IPS DF 19.7 (cell line): Measurements from ENCODE around the gene MYL5.
"Not testable (repeated sequence)": the region's sequence is repeated elsewhere in the genome, so short reads cannot be mapped to it uniquely, and the experiment has no call there.

ENCODE experiments used
- DNase-seq: peaks from one replicate; pipeline ENCODE4 v3.0.0-alpha.2; 2013; ENCODE audit warnings: low read depth, low spot score

MYL5 gene

DNA sequence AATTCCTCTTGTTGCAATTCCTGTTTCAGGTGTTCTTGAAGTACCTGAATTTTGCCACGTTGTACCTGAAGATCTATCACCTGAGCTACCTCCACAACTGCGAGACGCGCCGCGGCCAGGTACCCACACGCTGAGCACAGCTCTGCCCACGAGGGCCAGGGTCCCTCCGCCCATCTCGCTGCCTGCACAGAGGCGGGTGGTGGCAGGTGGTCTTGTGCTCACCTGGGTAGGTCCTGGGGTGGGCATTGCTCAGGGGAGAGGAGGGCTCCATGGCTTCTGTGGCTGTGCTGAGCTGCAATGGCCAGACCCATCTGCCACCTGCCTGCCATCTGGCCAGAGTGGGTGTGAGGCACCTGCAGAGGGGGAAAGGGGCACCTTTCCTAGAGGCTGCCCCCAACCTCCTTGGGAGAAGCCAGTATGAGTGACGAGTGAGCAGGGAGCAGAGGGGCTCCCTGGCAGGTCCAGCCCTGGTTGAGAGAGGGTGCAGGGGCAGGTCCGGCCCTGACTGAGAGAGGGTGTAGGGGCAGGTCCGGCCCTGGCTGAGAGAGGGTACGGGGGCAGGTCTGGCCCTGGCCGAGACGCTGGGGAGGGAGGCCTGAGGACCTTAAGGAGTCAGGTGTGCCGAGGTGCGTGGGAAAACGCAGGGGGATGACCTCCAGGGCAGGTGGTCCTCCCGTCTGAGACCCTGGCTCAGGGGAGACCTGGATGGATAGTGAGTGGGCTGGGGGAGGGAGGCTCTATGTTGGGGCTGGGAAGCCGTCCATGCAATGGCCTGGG, 38.3 kb upstream of the MYL5 start:
- DNase-seq = no peak

DNA sequence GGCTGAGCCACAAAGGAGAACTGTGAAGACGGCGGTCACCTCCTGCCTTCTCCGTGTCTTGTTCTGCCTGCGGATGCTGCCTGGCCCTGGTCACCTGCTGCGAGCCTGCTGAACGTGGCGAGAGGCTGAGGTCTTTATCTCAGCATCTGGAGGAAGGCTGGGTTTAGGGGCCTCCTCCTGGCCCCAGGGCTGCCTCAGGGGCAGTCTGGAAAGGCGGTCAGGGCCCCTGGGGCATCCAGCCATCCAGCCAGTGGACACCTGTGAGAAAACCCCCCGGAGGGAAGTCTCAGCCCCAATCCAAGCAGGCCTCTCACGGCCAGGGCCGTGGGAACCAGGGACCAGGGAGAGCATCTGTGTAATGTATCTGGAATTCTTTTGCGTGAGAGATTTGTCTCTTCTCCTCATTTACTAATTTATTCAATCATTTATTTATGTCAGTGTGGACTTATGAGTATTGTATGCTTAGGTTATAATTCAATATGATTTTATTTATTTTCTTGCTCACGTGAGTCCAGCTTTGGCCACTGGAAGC, 37.6 kb upstream of the MYL5 start:
- DNase-seq = no peak

DNA sequence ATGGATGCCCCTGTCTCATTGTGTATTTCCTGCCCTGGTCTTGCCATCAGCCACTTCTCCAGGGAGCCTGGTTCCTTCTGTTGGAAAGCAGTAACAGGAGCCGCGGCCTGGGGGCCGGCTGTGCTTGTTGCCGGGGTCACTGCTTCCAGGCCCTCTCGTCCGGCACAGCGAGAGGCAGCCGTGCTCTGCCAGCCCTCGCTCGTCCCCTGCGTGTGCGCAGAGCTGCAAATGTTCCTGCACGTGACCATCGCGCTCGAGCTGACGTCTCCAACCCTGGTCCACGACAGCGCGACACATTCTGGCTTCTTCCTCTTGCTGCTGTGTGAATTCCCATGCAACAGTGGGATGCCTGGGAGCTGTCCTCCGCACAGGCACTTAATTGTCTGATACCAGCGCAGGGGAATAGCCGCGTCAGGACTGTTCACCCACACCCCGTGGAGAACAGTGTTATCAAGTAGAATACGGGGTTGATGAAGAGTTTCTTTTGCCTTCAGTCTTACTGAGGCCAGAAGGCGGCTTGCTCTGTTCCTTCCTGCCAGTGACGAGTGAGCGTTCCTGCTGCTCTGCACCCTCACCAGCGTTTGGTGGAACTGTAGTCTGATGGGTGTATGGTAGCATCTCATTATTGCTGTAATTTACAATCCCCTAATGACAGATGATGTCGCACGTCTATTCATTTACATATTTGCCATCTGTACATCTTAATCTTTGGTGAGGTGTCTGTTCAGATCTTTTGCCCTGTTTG, 36.6 kb upstream of the MYL5 start:
- no peak for DNase-seq

DNA sequence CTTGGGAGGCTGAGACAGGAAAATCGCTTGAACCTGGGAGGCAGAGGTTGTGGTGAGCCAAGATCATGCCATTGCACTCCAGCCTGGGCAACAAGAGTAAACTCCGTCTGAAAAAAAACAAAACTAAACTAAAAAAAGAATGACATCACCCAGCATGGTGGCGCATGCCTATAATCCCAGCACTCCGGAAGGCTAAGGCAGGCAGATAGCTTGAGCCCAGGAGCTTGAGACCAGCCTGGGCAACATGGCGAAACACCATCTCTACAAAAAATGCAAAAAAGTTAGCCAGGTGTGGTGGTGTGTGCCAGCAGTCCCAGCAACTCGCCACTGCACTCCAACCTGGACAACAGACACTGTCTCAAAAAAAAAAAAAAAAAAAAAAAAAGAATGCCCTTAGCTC, 32.0 kb upstream of the MYL5 start:
- not testable (repeated sequence) for DNase-seq

DNA sequence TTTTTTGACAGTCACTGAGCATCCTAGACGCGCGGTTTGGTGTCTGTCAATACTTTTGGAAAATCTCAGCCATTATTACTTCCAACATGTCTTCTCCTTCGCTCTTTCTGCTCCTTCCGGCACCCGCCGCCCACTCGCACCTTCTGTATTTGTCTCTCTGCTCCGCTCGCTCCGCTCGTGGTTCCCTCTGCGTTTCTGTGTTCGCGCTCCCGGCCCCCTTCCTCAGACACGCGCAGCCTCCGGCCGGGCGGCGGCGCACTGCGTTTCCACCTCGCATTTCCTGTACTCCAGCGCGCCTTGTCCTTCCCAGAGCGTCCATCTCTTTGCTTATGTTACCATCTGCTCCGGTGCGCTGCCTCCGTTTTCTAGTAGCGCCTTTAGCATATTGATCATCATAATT, 27.9 kb upstream of the MYL5 start:
- DNase-seq = no peak

DNA sequence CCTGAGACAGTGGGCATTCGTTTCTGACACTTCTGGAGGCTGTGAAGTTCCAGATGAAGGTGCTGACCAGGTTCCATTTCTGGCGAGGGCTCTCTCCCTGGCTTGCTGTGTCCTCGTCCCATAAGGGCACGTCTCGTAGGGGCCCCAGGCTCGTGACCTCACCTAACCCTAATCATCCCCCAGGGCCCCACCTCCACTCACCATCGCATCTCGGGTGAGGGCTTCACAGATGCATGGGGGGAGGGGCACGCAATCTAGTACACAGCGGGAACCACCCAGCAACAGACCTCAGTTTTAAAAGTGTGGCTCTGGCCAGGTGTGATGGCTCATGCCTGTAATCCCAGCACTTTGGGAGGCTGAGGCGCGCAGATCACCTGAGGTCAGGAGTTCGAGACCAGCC, 26.9 kb upstream of the MYL5 start:
- DNase-seq = no peak

DNA sequence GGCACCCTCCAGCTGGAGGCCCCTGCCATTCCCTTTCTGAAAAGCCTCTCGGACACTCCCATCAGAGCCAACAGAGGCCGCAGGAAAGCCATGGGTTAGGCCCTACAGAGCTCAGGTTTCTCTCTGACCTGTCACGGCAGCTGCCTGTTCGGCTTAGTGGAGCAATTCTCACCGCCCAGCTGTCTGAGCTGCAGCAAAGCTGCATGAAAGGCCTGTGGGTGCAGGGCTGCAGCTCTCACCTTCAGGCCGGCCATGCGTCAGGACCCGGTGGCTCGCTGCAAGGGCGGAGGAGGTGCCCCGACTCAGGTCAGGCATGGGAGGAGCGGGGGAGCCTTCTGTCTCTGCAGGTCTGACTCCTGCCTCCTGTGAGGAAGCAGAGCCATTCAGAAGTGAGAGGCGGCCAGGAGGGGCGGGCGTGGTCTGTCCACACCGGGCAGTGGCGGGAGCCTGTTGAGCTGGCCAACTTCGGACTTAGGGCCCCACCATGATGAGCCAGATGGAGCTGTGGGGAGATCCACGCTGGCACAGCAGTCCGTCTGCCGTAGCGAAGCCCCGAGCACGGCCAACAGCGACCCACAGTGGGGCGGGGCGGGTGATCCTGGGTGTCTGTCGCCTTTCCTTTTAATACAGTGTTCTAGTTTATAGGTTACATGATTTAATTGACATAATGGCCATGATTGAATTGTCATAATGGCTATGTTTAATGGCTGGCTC, 25.6 kb upstream of the MYL5 start:
- no peak for DNase-seq

DNA sequence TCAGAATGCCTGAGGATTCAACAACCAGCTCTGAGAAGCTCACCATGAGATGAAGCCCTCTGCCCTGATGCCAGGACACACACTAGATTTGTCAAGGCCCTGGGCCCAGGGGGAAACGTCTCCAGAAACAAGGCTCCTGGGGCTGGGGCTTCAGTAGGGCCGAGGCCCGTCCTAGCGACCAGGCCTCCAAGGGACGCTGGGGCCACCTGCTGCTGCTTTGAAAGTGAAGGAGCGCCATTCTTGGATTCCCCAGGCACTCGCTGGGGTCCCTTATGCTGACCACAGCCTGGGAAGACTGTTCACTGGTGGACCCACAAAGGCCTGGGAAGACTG, 25.1 kb upstream of the MYL5 start:
- DNase-seq = no peak

DNA sequence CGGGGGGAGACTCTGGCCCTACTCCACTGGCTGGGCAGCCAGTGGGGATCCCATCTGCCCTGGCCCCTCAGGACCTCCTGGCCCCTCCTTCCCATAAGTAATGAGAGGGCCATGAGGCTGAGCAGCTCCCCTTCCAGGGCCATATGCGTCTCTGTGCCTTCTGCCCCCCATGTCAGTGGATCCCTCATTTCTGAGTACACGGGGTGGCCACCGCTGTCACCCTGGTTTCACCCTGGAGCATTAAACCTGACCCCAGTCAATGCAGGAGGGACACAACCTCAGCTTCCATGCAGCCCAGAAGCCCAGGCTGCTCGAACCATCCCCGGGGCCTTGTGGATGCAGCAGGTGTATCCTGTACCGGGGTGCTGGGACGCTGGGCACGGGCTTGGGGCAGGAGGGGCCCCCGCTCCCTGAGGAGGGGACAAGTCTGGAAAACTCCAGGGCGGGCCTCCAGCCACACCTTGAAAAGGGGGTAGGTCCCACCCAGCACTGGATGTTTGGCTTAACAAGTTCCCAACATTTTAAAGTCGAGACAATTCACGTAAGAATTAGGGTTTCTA, 24.5 kb upstream of the MYL5 start:
- no peak for DNase-seq

DNA sequence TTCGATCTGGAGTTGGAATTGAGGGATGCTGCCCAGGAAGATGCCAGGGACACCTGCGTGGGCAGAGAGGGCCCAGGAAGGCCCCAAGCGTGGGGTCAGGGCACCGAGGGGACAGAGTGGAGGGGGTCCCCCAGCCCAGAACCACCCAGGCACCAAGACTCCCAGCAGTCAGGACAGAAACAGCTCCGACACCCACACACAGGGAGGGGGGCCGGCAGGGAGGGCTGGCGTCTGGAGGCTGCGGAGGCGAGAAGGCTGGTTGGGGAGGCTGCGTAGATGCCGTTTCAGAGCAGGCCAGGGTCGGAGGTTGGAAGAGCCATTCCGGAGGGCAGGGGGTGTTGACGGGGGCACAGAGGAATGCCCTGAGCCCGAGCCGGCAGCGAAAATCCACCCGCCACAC, 23.9 kb upstream of the MYL5 start:
- no peak for DNase-seq

DNA sequence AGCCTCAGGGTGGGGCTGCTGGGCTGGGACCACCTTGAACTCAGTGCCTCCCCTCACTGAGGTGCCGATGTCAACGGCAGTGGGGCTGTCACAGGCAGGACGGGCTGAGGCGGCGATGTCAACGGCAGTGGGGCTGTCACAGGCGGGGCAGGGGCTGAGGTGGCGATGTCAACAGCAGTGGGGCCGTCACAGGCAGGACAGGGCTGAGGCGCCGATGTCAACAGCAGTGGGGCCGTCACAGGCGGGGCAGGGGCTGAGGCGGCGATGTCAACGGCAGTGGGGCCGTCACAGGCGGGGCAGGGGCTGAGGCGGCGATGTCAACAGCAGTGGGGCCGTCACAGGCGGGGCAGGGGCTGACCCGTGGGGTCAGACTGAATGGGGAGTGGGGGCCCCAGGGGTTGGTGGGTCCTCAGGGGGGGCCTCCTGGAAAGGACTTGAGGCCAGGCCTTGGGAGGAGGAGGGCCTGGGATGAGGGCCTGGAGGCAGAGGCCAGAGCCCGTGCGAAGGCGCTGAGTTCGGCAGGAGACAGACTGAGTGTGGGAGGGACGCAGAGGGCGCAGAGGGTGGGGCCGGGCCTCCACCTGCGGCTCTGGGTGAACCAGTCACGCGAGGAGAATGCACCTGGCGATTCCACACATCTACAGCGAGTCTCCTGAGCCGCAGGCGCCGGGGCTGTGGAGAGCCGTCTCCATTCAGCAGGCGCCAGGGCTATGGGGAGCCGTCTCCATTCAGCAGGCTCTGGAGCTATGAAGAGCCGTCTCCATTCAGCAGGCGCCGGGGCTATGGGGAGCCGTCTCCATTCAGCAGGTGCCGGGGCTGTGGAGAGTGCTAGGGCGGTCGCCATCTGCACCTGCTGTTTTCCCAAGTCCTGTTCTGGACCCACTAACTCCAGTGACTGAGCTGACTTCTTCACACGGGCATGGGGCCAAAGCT, 23.1 kb upstream of the MYL5 start:
- DNase-seq = no peak

DNA sequence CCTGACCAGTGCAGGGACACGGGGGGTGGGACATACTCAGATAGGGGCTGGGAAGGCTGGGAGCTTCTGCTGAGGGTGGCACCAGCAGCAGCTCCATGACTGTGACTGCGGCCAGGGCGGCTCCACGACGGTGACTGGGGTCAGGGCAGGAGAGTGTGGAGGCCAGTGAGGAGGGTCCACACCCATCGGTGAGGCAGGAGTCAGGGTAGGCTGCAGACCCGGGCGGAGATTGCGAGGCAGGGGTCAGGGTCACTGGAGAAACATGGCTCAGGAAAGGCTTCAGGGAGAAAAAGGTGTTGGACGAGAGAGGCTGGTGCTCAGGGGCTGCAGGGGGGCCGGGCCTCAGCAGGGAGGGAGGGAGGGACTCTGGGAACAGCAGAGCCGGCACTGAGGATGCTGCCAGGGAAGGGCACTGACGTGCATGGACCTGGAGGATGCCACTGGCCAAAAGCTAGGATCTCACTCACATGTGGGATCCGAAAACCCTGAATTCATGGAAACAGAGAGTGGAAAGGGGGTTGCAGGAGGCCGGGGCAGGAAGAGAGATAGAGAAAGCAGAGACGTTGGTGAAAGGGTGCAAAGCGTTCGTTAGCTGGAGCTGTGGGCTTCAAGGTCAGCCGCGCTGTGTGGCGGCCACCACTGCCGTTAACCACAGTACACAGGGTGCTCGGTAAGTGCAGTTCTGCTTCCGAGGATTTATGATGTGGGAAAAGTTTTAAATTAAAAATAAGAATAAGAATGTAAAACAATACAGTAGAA, 22.3 kb upstream of the MYL5 start:
- DNase-seq = no peak

DNA sequence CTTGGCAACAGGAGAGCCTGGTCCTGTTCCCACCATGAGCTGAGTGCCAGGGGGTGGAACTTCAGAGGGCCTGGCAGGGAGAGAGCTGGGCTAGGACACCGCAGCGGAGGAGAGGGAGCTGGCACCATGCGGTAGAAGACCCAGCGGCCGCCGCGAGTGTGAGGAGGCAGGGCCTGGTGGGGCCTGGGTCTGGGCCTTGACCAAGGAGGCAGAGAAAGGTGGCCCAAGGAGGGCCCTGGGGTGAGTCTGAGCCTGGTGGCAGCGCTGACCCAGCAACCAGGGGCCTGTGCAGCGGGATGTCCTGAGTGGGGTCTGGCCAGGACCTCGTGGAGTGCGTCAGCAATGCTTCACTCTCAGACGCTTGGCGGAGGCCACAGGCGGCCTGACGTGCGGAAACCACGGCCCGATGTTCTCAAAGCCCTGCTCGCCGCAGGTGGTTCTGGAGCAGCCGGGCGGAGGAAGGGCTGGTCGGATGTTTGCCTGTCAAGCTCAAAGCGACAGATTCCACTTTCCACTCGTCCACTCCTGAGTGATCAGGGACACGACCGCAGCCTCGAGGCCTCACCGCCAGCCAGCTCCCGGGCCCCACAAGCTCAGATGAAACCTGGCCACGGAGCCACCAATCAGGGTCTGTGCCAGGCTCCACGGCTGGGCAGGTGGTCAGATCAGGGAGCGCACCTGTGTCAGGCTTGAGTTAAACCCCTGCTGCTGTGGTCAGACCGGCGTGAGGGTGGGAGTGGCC, 21.1 kb upstream of the MYL5 start:
- DNase-seq = no peak

DNA sequence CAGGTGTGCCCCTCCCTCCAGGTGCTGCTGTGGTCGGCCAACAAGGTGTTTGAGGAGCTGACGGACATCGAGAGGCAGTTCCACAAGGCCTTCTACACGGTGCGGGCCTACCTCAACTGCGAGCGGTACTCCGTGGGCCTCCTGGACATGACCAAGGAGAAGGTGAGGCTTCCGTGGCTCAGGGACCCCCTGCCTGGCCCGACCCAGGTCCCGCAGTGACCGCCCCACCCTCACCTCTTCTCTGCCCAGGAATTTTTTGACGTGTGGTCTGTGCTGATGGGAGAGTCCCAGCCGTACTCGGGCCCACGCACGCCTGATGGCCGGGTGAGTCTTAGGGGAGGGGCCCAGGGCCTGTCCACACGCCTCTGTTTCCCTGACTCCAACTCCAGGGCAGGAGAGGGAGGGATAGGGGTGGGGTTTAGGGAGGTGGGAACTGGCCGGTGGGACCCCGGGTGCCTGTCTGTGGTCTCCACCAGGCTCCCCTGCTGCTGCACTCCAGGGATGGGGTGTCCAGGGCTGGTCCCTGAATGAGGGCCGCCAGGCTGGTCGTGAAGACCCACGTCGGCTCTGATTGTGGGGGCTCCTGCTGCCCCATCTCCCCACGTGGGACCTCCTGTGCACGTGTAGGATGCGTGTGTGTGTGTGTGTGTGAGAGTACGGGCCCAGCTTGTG, 20.4 kb upstream of the MYL5 start:
- DNase-seq = no peak

DNA sequence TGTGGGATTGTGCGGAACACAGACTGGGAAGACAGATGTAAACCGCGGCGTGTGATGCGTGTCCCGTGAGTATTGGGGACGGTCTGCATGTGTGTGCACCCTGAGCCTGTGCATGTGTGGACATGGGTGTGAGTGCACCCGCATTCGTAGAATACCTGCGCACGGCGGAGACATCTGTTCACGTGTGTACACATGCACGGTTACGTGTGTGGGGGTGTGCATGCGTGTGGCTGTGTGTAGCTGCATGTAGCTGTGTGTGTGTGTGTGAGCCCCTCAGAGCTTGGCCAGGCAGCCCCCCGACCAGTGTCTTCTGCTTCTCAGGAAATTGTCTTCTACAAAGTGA, 19.9 kb upstream of the MYL5 start:
- DNase-seq = no peak

DNA sequence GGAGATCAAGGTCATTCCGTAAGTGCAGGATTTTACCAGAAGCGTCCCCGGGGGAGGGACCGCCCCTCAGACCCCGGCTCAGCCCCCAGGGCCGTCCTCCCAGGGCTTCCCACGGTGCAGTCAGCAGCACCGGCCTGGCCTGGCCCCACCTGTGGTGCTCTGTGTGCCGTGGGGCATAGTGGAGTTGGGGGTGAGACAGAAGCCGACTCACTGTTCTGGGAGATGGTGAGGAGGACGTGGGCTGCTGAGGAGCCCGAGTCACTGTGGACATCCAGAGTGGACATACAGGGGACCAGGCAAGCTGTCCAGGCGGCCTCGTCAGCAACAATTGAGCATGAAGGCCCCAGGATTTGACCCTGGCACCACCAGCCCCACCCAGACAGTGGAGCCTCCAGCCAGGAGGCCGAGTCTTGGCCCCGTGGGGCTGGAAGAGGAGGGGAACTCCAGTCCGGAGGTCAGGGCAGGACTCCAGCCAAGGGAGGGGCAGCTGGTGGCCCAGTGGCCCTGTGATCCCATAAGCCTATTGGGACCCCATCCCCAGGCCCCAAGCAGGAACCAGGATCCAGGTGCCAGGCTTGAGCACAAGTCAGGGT, 19.4 kb upstream of the MYL5 start:
- no peak for DNase-seq

DNA sequence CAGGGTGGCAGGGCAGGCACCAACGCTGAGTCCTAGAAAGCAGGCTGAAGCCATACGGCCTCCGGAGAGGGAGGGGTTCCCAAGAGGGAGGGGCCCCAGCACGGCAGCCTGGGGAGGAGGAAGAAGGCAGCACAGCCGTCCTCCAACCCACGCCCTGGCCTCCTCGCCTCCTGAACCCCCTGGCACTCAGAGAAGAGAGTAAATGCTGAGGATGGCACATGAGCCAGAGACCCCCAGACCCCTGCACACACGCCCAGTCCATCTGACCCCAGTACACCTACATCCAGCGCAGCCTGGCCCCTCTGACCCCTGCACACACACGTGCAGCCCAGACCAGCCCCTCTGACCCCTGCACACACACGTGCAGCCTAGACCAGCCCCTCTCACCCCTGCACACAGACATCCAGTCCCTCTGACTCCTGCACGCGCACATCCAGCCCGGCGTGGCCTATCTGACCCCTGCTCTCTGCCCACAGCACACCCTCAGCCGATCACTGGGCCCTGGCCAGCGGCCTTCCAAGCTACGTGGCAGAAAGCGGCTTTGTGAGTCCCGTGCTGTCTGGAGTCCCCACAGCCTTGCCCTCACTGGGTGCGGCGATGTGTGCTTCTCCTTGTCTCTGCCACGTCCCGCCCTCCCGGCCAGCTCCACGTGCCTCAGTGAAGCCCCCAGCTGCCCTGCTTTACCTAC, 18.7 kb upstream of the MYL5 start:
- DNase-seq = no peak
